ENCODE data around the gene GNPTAB. TPM values are rescaled to one million over a fixed set of nuclear protein-coding genes. Genes with fewer than 3 reads are reported as not detected.

Gene GNPTAB
- polyA plus RNA-seq, 2 of the 4 experiments (the other 2 are of a cell fraction): 20.3 to 29.3 TPM

DNA sequence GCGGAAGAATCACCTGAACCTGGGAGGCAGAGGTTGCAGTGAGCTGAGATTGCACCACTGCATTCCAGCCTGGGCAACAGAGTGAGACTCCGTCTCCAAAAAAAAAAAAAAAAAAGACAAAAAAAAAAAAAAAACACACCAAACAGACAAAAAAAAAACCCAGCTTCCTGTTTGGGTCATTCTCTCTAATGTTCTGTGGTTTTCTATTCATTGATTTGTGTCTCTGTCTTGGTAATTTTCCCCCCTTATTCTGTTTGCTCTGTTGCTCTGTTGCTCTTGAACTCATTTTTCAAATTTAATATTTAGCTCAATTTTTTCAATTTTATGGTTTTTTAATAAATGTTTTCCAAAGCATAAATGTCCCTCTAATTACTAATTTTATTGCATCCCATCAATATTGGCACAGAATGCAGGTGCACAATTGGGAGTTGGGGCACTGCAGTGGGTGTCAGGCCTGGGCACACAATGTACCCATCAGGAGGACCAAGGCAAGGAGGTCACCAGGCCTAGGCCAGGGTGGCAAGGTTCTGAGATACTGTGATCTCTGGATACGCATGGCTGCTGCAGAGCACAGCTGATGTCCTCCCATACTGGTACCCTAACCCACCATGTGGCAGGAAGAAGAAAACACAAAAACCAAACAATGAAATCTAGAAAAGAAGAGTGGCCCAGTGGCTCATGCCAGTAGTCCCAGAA is 8.0 kb upstream of the GNPTAB start:
- POLR2A ChIA-PET: no interaction called here
- Histone ChIP-seq H3K9me3 (no peaks in the 10 kb centered on the region), H3K4me2 (no peak overlapping the region), H3K27ac (no peak overlapping the region), H3K4me3 (no peak overlapping the region), H3K4me1 (no peaks in the 10 kb centered on the region)
- ATAC-seq: peak; percentile 37 to 64; a peak in 3 of 6 replicates
- TF ChIP-seq, protein P1, sequence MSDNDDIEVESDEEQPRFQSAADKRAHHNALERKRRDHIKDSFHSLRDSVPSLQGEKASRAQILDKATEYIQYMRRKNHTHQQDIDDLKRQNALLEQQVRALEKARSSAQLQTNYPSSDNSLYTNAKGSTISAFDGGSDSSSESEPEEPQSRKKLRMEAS (IDR thresholded peaks at IDR 0.05): no peak
- no peak for TF ChIP-seq CEBPB (IDR thresholded peaks at IDR 0.05)
- no peak for TF ChIP-seq EHF (CRISPR knock-in tag; IDR thresholded peaks at IDR 0.05)
- no peak for TF ChIP-seq PHF8 (IDR thresholded peaks at IDR 0.05; ENCODE audit: borderline replicate concordance, low read depth)
- no peak for TF ChIP-seq TFCP2L1 (CRISPR knock-in tag; IDR thresholded peaks at IDR 0.05)
- TF ChIP-seq MAFK (IDR thresholded peaks at IDR 0.05; ENCODE audit: partially characterized antibody): no peak
- TF ChIP-seq, protein P2, sequence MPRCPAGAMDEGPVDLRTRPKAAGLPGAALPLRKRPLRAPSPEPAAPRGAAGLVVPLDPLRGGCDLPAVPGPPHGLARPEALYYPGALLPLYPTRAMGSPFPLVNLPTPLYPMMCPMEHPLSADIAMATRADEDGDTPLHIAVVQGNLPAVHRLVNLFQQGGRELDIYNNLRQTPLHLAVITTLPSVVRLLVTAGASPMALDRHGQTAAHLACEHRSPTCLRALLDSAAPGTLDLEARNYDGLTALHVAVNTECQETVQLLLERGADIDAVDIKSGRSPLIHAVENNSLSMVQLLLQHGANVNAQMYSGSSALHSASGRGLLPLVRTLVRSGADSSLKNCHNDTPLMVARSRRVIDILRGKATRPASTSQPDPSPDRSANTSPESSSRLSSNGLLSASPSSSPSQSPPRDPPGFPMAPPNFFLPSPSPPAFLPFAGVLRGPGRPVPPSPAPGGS (IDR thresholded peaks at IDR 0.05): no peak
- no peak for TF ChIP-seq JUNB (IDR thresholded peaks at IDR 0.05)
- no peak for TF ChIP-seq HDAC2 (IDR thresholded peaks at IDR 0.05)
- TF ChIP-seq SMC3 (IDR thresholded peaks at IDR 0.05): no peak
- no peak for TF ChIP-seq EP300 (IDR thresholded peaks at IDR 0.05)
- TF ChIP-seq, protein P3, sequence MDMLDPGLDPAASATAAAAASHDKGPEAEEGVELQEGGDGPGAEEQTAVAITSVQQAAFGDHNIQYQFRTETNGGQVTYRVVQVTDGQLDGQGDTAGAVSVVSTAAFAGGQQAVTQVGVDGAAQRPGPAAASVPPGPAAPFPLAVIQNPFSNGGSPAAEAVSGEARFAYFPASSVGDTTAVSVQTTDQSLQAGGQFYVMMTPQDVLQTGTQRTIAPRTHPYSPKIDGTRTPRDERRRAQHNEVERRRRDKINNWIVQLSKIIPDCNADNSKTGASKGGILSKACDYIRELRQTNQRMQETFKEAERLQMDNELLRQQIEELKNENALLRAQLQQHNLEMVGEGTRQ (IDR thresholded peaks at IDR 0.05): no peak
- TF ChIP-seq HOXA7 (CRISPR knock-in tag; IDR thresholded peaks at IDR 0.05): no peak
- no peak for TF ChIP-seq MYC (IDR thresholded peaks at IDR 0.05; ENCODE audit: borderline replicate concordance, low read length)
- TF ChIP-seq RARB (CRISPR knock-in tag; IDR thresholded peaks at IDR 0.05): no peak
- TF ChIP-seq, protein P4, sequence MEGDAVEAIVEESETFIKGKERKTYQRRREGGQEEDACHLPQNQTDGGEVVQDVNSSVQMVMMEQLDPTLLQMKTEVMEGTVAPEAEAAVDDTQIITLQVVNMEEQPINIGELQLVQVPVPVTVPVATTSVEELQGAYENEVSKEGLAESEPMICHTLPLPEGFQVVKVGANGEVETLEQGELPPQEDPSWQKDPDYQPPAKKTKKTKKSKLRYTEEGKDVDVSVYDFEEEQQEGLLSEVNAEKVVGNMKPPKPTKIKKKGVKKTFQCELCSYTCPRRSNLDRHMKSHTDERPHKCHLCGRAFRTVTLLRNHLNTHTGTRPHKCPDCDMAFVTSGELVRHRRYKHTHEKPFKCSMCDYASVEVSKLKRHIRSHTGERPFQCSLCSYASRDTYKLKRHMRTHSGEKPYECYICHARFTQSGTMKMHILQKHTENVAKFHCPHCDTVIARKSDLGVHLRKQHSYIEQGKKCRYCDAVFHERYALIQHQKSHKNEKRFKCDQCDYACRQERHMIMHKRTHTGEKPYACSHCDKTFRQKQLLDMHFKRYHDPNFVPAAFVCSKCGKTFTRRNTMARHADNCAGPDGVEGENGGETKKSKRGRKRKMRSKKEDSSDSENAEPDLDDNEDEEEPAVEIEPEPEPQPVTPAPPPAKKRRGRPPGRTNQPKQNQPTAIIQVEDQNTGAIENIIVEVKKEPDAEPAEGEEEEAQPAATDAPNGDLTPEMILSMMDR (IDR thresholded peaks at IDR 0.05): no peak
- no peak for TF ChIP-seq KDM5A (IDR thresholded peaks at IDR 0.05)
- WGBS (ENCODE audit: missing lambda C conversion rate): 84% methylated on average over 3 of the region's 3 CpGs
- DNase-seq (ENCODE audit: low read depth in 1 of 2, low spot score in 1 of 2): no peak
- no peak for FAIRE-seq
- CTCF ChIA-PET: interaction anchor here (0.8 to 7.4 kb wide), 16 partner anchors 9 to 978 kb away, joined by 3 to 68 read pairs (median 8); partner anchors contain the start of gene GNPTAB

DNA sequence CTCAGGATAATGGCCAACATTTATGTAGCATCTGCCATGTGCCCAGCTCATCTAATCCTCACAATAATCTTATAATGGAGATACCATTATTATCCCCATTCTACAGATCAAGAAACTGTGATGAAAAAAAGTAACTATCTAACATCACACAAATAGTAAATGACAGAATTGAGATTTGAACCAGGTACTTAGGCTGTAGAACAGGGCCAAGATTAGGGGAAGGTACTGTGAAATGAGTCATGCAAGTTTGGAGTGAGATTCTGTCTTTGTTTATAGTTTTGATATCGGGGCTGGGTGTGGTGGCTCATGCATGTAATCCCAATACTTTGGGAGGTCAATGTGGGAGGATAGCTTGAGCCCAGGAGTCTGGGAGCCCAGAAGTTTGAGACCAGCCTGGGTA is 1.3 kb upstream of the GNPTAB start:
- ATAC-seq: no peak
- Histone ChIP-seq H3K4me2 (no peak overlapping the region), H3K4me3 (no peak overlapping the region), H3K9me3 (no peaks in the 10 kb centered on the region), H3K27ac (no peak overlapping the region), H3K4me1 (peaks cover 19% of the 10 kb centered on the region)
- CTCF ChIA-PET: interaction anchor here (0.8 to 7.6 kb wide), 10 partner anchors 9 to 421 kb away, joined by 3 to 78 read pairs (median 8); no protein-coding TSS in a partner anchor
- POLR2A ChIA-PET: no interaction called here
- no peak for TF ChIP-seq TFCP2L1 (CRISPR knock-in tag; IDR thresholded peaks at IDR 0.05)
- DNase-seq (ENCODE audit: low read depth in 1 of 2, low spot score in 1 of 2): no peak
- 7% methylated on average over 1 of the region's 1 CpG for WGBS (ENCODE audit: missing lambda C conversion rate)
- no peak for FAIRE-seq

DNA sequence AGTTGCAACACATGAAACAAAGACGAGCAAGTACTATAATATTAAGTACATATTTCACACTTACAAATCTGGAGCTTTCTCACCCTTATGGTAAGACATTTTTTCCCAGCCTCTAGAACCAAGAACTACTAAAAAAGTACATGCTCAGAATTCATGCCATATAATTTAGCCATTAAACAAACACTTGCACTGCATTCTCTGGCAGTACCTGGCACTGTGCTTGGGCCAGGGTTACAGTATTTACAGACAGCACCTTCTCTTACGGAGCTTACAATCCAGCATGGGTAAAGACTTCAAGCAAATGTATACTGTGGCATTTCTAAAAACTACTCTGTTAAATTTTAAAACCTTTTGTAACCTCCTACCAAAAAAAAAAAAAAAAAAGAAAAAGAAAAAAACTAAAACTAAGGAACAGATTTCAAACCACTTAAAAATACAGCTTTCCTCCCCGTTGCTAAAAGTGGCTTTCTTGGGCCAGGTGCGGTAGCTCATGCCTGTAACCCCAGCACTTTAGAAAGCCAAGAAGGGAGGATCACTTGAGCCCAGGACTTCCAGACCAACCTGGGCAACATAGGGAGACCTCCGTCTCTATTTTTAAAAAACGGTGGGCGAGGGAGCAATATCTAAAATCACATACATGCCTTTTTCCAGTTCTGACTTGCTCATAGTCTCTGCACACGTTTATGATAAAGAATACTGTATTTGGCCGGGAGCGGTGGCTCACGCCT is 956 bp downstream of the GNPTAB start:
- FAIRE-seq (no peak), DNase-seq (ENCODE audit: low read depth in 1 of 2, low spot score in 1 of 2) (no peak), ATAC-seq (peak in 1 of 2 experiments; percentile 14; a peak in 3 of 6 replicates)
- H3K4me3 ChIP-seq: peak overlapping the region; percentile 73
- TF ChIP-seq KDM5A (IDR thresholded peaks at IDR 0.05) (no peak), TP53 (CRISPR knock-in tag; IDR thresholded peaks at IDR 0.05) (no peak), EP300 (IDR thresholded peaks at IDR 0.05) (no peak), GATA3 (IDR thresholded peaks at IDR 0.05; ENCODE audit: borderline replicate concordance) (no peak), BHLHE40 (IDR thresholded peaks at IDR 0.05; ENCODE audit: low read depth, low read length) (no peak), RFX5 (IDR thresholded peaks at IDR 0.05) (no peak), ZFP36 (IDR thresholded peaks at IDR 0.05; ENCODE audit: borderline replicate concordance, partially characterized antibody) (no peak)
- TF ChIP-seq, protein P4 (IDR thresholded peaks at IDR 0.05): no peak
- TF ChIP-seq, protein P5, sequence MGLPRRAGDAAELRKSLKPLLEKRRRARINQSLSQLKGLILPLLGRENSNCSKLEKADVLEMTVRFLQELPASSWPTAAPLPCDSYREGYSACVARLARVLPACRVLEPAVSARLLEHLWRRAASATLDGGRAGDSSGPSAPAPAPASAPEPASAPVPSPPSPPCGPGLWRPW (IDR thresholded peaks at IDR 0.05): no peak
- TF ChIP-seq, protein P3 (IDR thresholded peaks at IDR 0.05): no peak
- peak overlapping the region; percentile 79 to 93 for H3K27ac ChIP-seq
- H3K9me3 ChIP-seq: no peaks in the 10 kb centered on the region
- ChIA-PET CTCF (interaction anchor here (0.5 to 7.6 kb wide), 32 partner anchors 11 to 580 kb away, joined by 3 to 78 read pairs (median 6); partner anchors contain the start of gene ARL1), POLR2A (interaction anchor here (1.1 to 1.7 kb wide), 5 partner anchors 11 to 422 kb away, joined by 4 to 8 read pairs (median 5); partner anchors contain the start of gene ARL1)
- H3K4me1 ChIP-seq: peaks cover 19% of the 10 kb centered on the region
- WGBS (ENCODE audit: missing lambda C conversion rate): 15% methylated on average over 11 of the region's 11 CpGs
- peak overlapping the region; percentile 95 for H3K4me2 ChIP-seq

Data from A549 (cell line).